CD8-positive, alpha-beta memory T cell (primary cell): ENCODE data around the gene SRRM2. TPM values are rescaled to one million over a fixed set of nuclear protein-coding genes. Genes with fewer than 3 reads are reported as not detected.

Source experiments
- CTCF ChIA-PET: fragments of 350-600 bp; sonication (Branson Sonifier 250); formaldehyde crosslinking; loops from one replicate; lab custom pipeline; 2021; ENCODE audit warnings: antibody characterized with exemption; lab: Charles Lee
- POLR2A ChIA-PET: fragments of 350-600 bp; sonication (Branson Sonifier 250); formaldehyde crosslinking; loops from one replicate; lab custom pipeline; 2021; ENCODE audit warnings: antibody characterized with exemption; lab: Charles Lee
- DNase-seq, 5 donors: peaks; one replicate each; pipeline versions ENCODE4 v3.0.0 to v3.0.0-alpha.2; 2020 to 2022; ENCODE audit warnings: mixed read lengths in 1 of 5
- H3K27ac ChIP-seq: one replicate; pipeline ENCODE4 v1.7.0; 2013; ENCODE audit warnings: low read depth, mild to moderate bottlenecking, low read length, moderate library complexity
- H3K27me3 ChIP-seq: 2 replicates; pipeline ENCODE4 v1.7.0; 2013; ENCODE audit warnings: low read length, mild to moderate bottlenecking; ENCODE audit not compliant: insufficient read depth, poor library complexity, severe bottlenecking
- H3K36me3 ChIP-seq: 2 replicates; pipeline ENCODE4 v1.7.0; 2013; ENCODE audit warnings: mild to moderate bottlenecking, low read length, moderate library complexity; ENCODE audit not compliant: insufficient read depth
- H3K4me1 ChIP-seq: 2 replicates; pipeline ENCODE4 v1.7.0; 2013; ENCODE audit warnings: mild to moderate bottlenecking, low read length, moderate library complexity; ENCODE audit not compliant: insufficient read depth
- H3K4me3 ChIP-seq: 2 replicates; pipeline ENCODE4 v1.7.0; 2013; ENCODE audit warnings: mild to moderate bottlenecking, low read length
- H3K9me3 ChIP-seq: 2 replicates; pipeline ENCODE4 v1.7.0; 2013; ENCODE audit warnings: mild to moderate bottlenecking, low read length
- H3K27ac Mint-ChIP-seq, 8 donors: one replicate each; pipeline ENCODE4 v1.8.0; 2020 to 2021; ENCODE audit warnings: mixed read lengths in 8 of 8, mild to moderate bottlenecking in 6 of 8, inconsistent platforms in 3 of 8, moderate library complexity in 3 of 8
- H3K27me3 Mint-ChIP-seq, 2 donors: one replicate each; pipeline ENCODE4 v1.8.0; 2020 to 2021; ENCODE audit warnings: mixed read lengths in 2 of 2, mild to moderate bottlenecking in 1 of 2, moderate library complexity in 1 of 2
- H3K36me3 Mint-ChIP-seq, 3 donors: one replicate each; pipeline ENCODE4 v1.8.0; 2020 to 2021; ENCODE audit warnings: mixed read lengths in 3 of 3, inconsistent platforms in 1 of 3, mild to moderate bottlenecking in 1 of 3
- H3K4me1 Mint-ChIP-seq, 3 donors: one replicate each; pipeline ENCODE4 v1.8.0; 2020 to 2021; ENCODE audit warnings: mixed read lengths in 3 of 3, inconsistent platforms in 1 of 3, mild to moderate bottlenecking in 1 of 3
- H3K4me3 Mint-ChIP-seq, 7 donors: one replicate each; pipeline ENCODE4 v1.8.0; 2020 to 2021; ENCODE audit warnings: mixed read lengths in 7 of 7, mild to moderate bottlenecking in 6 of 7, moderate library complexity in 4 of 7, inconsistent platforms in 2 of 7
- H3K9me3 Mint-ChIP-seq, 5 donors: one replicate each; pipeline ENCODE4 v1.8.0; 2020 to 2022; ENCODE audit warnings: mixed read lengths in 5 of 5, mild to moderate bottlenecking in 3 of 5, moderate library complexity in 2 of 5, inconsistent platforms in 1 of 5
- polyA plus RNA-seq: library from polyadenylated mRNA; unstranded; fragments of 300-500 nt; fragmentation: Illumina TruSeq; gene quantifications from one replicate; pipeline ENCODE4 v1.2.3, GENCODE V29; 2021
- total RNA-seq, 2 experiments: library from RNA; stranded (reverse); gene quantifications; one replicate each; pipeline ENCODE4 v1.2.3, GENCODE V29; 2021

The SRRM2 gene
- total and polyA plus RNA-seq, 3 experiments from 2014 or later: 130 to 529 (median 517) TPM

GRCh38 chr16:2786826-2787151 is 34.4 kb downstream of the SRRM2 start:
- Histone ChIP-seq H3K9me3 (no peaks in the 10 kb centered on the region), H3K27me3 (no peaks in the 10 kb centered on the region), H3K4me3 (no peak overlapping the region), H3K36me3 (no peaks in the 10 kb centered on the region), H3K27ac (no peak overlapping the region), H3K4me1 (peaks cover 12% of the 10 kb centered on the region)
- H3K4me1 Mint-ChIP-seq: peaks cover 0 to 21% (median 5%) of the 10 kb centered on the region in 3 donors
- peaks cover 13 to 21% of the 10 kb centered on the region in 2 donors for H3K27me3 Mint-ChIP-seq
- H3K4me3 Mint-ChIP-seq: peak overlapping the region in 1 of 7 donors; percentile 51
- no peaks in the 10 kb centered on the region for H3K36me3 Mint-ChIP-seq
- no peaks in the 10 kb centered on the region for H3K9me3 Mint-ChIP-seq
- DNase-seq: no peak
- ChIA-PET CTCF (no interaction called here), POLR2A (no interaction called here)
- H3K27ac Mint-ChIP-seq: no peak overlapping the region

GRCh38 chr16:2787406-2787805 is 35.0 kb downstream of the SRRM2 start, which contains the start of gene PRSS33:
Gene PRSS33 (minus strand): TSS chr16:2787560. CDS start chr16:2786547, 1,013 bp downstream.
- H3K4me1 Mint-ChIP-seq: peaks cover 0 to 21% (median 5%) of the 10 kb centered on the region in 3 donors
- Histone ChIP-seq H3K9me3 (no peaks in the 10 kb centered on the region), H3K27me3 (no peaks in the 10 kb centered on the region), H3K4me1 (peaks cover 12% of the 10 kb centered on the region), H3K36me3 (no peaks in the 10 kb centered on the region), H3K27ac (no peak within 1 kb of the TSS), H3K4me3 (no peak within 1 kb of the TSS)
- H3K27me3 Mint-ChIP-seq: peaks cover 15 to 25% of the 10 kb centered on the region in 2 donors
- CTCF ChIA-PET: no interaction called here
- H3K27ac Mint-ChIP-seq: peak within 1 kb of the TSS in 1 of 8 donors; percentile 54
- POLR2A ChIA-PET: no interaction called here
- peak within 1 kb of the TSS in 4 of 7 donors; percentile 45 to 57 (median 50) for H3K4me3 Mint-ChIP-seq
- no peaks in the 10 kb centered on the region for H3K36me3 Mint-ChIP-seq
- H3K9me3 Mint-ChIP-seq: no peaks in the 10 kb centered on the region
- peak in 1 of 5 donors; percentile 39 for DNase-seq

DNA sequence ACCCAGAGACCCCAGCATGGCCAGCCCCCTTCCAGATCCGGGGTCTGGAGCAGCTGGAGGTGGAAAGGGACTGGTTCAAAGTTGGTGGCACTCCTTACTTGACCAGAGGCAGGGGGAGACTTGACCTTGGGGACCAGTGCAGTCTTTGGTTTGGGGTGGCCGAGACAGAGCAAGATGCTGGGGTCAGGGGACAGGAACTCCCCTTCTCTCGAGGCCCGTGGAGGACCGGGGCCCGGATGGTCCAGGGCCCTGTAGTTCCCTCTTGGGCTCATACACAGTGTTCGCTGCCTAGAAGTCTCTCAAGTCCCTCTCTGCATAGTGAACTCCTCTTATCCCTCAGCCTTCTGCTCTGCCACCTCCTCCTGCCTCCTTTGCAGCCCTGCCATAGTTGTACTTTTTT is 35.5 kb downstream of the SRRM2 start:
- H3K27ac ChIP-seq: no peak overlapping the region
- Mint-ChIP-seq H3K4me3 (no peak overlapping the region), H3K36me3 (no peaks in the 10 kb centered on the region), H3K27me3 (peaks cover 15 to 28% of the 10 kb centered on the region in 2 donors), H3K27ac (no peak overlapping the region), H3K9me3 (no peaks in the 10 kb centered on the region), H3K4me1 (peaks cover 0 to 21% (median 5%) of the 10 kb centered on the region in 3 donors)
- peak in 1 of 5 donors; percentile 17 for DNase-seq
- H3K36me3 ChIP-seq: no peaks in the 10 kb centered on the region
- H3K27me3 ChIP-seq: no peaks in the 10 kb centered on the region
- H3K4me1 ChIP-seq: peaks cover 12% of the 10 kb centered on the region
- H3K9me3 ChIP-seq: no peaks in the 10 kb centered on the region
- POLR2A ChIA-PET: no interaction called here
- CTCF ChIA-PET: no interaction called here
- H3K4me3 ChIP-seq: no peak overlapping the region

DNA sequence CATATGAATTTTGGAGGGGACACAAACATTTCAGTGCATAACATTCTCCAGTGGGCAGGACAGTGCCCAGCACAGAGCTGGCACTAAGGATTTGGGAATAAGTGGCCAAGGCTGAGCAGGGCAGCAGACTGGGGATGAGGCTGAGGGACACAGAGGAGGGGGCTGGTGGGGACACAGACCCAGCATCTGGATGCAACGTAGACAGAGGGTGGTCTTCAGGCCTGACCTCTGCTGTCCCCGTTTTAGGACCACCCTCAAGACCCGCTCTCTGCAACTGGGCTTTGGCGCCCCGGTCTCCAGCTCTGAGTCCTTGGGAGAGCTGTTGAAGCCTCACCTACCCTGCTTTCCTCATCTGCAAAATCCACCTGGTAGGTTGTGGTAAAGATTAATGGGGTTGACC is 38.2 kb downstream of the SRRM2 start:
- ChIA-PET CTCF (interaction anchor here (1.2 kb wide), 1 partner anchor 12 kb away, joined by 3 read pairs; no protein-coding TSS in a partner anchor), POLR2A (no interaction called here)
- DNase-seq: peak in 1 of 5 donors; percentile 32
- no peak overlapping the region for H3K4me3 ChIP-seq
- peaks cover 6% of the 10 kb centered on the region for H3K4me1 ChIP-seq
- no peaks in the 10 kb centered on the region for H3K36me3 ChIP-seq
- Mint-ChIP-seq H3K4me1 (peaks cover 0 to 14% (median 2%) of the 10 kb centered on the region in 3 donors), H3K27me3 (peaks cover 17 to 48% of the 10 kb centered on the region in 2 donors), H3K9me3 (no peaks in the 10 kb centered on the region), H3K36me3 (no peaks in the 10 kb centered on the region), H3K27ac (no peak overlapping the region), H3K4me3 (no peak overlapping the region)
- no peak overlapping the region for H3K27ac ChIP-seq
- no peaks in the 10 kb centered on the region for H3K9me3 ChIP-seq
- no peaks in the 10 kb centered on the region for H3K27me3 ChIP-seq

DNA sequence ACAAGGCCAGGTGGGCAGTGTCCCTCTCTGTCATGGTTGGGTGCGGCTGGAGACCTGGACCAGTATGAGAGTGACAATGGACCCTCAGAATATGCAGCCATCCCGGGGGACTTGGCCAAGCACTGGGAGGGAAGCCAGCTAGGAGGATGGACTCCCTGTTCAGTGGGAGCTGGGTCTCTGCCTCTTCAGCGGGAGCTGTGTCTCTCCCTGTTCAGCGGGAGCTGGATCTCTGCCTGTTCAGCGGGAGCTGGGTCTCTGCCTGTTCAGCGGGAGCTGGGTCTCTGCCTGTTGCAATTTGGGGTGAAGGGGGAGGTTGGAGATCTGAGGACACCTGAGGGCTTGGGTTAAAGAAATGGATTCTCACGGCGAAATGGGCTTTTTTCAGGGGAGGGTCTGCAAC is 38.7 kb downstream of the SRRM2 start:
- no peaks in the 10 kb centered on the region for H3K36me3 ChIP-seq
- peaks cover under 1% of the 10 kb centered on the region for H3K4me1 ChIP-seq
- Mint-ChIP-seq H3K9me3 (no peaks in the 10 kb centered on the region), H3K27ac (no peak overlapping the region), H3K4me3 (no peak overlapping the region), H3K4me1 (peaks cover 0 to 10% (median 2%) of the 10 kb centered on the region in 3 donors), H3K27me3 (peaks cover 21 to 54% of the 10 kb centered on the region in 2 donors), H3K36me3 (no peaks in the 10 kb centered on the region)
- H3K4me3 ChIP-seq: no peak overlapping the region
- no peaks in the 10 kb centered on the region for H3K27me3 ChIP-seq
- peak in 1 of 5 donors; percentile 27 for DNase-seq
- ChIA-PET CTCF (interaction anchor here (0.9 to 1.2 kb wide), 2 partner anchors 13 to 77 kb away, joined by 3 read pairs; no protein-coding TSS in a partner anchor), POLR2A (no interaction called here)
- no peak overlapping the region for H3K27ac ChIP-seq
- no peaks in the 10 kb centered on the region for H3K9me3 ChIP-seq

DNA sequence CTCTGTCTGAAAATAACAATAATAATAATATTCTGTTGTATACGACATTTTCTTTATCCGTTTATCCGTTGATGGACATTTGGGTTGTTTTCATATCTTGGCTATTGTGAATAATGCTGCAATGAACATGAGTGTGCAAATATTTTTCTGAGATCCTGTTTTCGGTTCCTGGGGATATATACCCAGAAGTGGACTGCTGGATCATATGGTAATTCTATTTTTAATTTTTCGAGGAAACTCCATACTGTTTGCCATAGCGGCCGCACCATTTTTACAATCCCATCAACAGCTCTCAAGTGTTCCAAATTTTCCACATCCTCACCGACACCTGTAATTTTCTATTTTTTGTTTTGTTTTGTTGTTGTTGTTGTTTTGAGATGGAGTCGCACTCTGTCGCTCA is 40.5 kb downstream of the SRRM2 start:
- H3K27me3 ChIP-seq: no peaks in the 10 kb centered on the region
- no peak overlapping the region for H3K27ac ChIP-seq
- Mint-ChIP-seq H3K27ac (no peak overlapping the region), H3K27me3 (peaks cover 21 to 63% of the 10 kb centered on the region in 2 donors), H3K9me3 (no peaks in the 10 kb centered on the region), H3K4me1 (peaks cover 0 to 2% (median 0%) of the 10 kb centered on the region in 3 donors), H3K36me3 (no peaks in the 10 kb centered on the region), H3K4me3 (no peak overlapping the region)
- peak in 1 of 5 donors; percentile 3 for DNase-seq
- CTCF ChIA-PET: no interaction called here
- H3K36me3 ChIP-seq: no peaks in the 10 kb centered on the region
- POLR2A ChIA-PET: no interaction called here
- H3K4me3 ChIP-seq: no peak overlapping the region
- no peaks in the 10 kb centered on the region for H3K9me3 ChIP-seq
- H3K4me1 ChIP-seq: no peaks in the 10 kb centered on the region

DNA sequence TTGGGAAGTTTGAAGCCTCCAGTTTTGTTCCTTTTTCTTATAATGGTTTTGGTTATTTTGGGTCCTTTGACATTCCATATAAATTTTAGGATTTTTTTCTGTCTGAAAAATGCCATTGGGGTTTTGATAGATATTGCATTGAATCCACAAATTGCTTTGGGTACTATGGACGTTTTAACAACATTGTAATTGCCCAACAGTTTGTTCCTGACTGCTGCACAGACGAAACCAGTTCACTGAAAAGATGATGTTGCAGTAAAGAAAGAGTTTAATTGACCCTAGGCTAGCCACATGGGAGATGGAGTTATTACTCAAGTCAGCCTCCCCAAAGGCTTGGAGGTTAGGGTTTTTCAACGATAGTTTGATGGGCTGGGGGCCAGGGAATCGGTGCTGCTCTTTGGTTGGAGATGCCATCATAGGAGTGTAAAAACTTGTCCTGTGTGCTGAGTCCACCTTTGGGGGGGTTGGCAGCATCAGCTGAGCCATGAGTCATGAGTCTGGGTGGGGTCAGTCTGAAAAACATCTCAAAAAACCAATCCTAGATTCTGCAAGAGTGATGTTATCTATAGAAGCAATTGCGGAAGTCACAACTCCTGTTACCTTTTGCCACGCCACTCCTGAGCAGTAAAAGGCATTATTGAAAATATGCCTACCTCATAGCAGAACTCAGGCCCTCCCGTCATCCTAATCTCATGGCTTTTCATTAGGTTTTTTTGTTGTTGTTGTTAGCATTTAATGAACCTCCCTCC is 43.1 kb downstream of the SRRM2 start:
- CTCF ChIA-PET: interaction anchor here (1.3 kb wide), 1 partner anchor 10 kb away, joined by 3 read pairs; no protein-coding TSS in a partner anchor
- no peak overlapping the region for H3K27ac ChIP-seq
- no peaks in the 10 kb centered on the region for H3K36me3 ChIP-seq
- Mint-ChIP-seq H3K27me3 (peaks cover 19 to 58% of the 10 kb centered on the region in 2 donors), H3K27ac (peak overlapping the region in 1 of 8 donors; percentile 33), H3K9me3 (no peaks in the 10 kb centered on the region), H3K4me3 (no peak overlapping the region), H3K36me3 (no peaks in the 10 kb centered on the region), H3K4me1 (no peaks in the 10 kb centered on the region)
- no peaks in the 10 kb centered on the region for H3K4me1 ChIP-seq
- POLR2A ChIA-PET: no interaction called here
- no peaks in the 10 kb centered on the region for H3K9me3 ChIP-seq
- no peak overlapping the region for H3K4me3 ChIP-seq
- no peaks in the 10 kb centered on the region for H3K27me3 ChIP-seq
- DNase-seq: peak in 1 of 5 donors; percentile 2

- peaks cover 0 to 4% (median 2%) of the 10 kb centered on the region in 5 donors for H3K9me3 Mint-ChIP-seq
- H3K36me3 Mint-ChIP-seq: no peaks in the 10 kb centered on the region
- H3K27ac Mint-ChIP-seq: no peak overlapping the region
- H3K36me3 ChIP-seq: no peaks in the 10 kb centered on the region
- H3K27ac ChIP-seq: no peak overlapping the region
- POLR2A ChIA-PET: no interaction called here
- DNase-seq: no peak
- H3K4me1 Mint-ChIP-seq: no peaks in the 10 kb centered on the region
- H3K4me3 ChIP-seq: no peak overlapping the region
- no peaks in the 10 kb centered on the region for H3K4me1 ChIP-seq
- peaks cover 13 to 32% of the 10 kb centered on the region in 2 donors for H3K27me3 Mint-ChIP-seq
- H3K9me3 ChIP-seq: no peaks in the 10 kb centered on the region
- H3K4me3 Mint-ChIP-seq: no peak overlapping the region
- H3K27me3 ChIP-seq: no peaks in the 10 kb centered on the region
- CTCF ChIA-PET: no interaction called here
Observed at GRCh38 chr16:2798723-2799204, 46.3 kb downstream of the SRRM2 start.
